Measurements from ENCODE around the gene LRRC8B. TPM values are rescaled to one million over a fixed set of nuclear protein-coding genes. Genes with fewer than 3 reads are reported as not detected.

The LRRC8B gene
- total RNA-seq, 6 experiments from 2014 or later: 0.07 to 0.57 (median 0.15) TPM

DNA sequence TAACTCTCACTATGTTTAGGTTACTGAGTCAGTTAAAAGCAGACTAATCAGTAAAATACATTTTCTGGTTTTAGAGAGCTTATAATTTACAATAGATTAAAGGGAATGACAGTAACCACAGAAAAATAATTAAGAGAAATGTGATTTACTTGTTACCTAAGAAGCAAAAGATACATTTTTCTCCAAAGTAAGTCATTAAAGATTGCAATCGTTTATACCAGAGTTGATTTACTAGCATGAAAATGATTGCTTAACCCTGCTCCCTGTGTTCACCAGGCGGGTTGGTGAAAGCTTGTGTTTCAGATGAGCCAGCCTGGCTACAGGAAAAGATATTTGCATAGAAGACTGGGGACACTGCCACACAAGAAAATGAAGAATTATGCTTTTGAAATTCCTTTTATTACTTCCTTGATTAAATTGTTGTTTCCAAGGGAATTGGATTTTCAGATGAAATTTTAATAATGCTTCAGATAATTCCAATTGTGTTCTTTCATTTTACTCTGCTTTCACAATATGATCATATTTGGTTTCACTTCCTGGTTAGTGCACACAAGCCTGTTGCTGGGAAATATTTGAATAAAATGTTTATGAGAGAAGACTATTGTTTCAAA lies 27.9 kb downstream of the LRRC8B start:
- H3K4me3 Mint-ChIP-seq: no peak overlapping the region
- no peaks in the 10 kb centered on the region for H3K4me1 Mint-ChIP-seq (ENCODE audit: low read depth)
- H3K36me3 Mint-ChIP-seq (ENCODE audit: low read depth): no peaks in the 10 kb centered on the region
- DNase-seq: no peak
- H3K9me3 Mint-ChIP-seq: no peaks in the 10 kb centered on the region
- H3K27me3 Mint-ChIP-seq (ENCODE audit: insufficient read depth): peaks cover 6% of the 10 kb centered on the region; the same call in 1 of the 2 replicates
- H3K27ac Mint-ChIP-seq: no peak overlapping the region
- TF ChIP-seq CTCF (IDR thresholded peaks at IDR 0.05): no peak

GRCh38 chr1:89553157-89553556 lies 28.5 kb downstream of the LRRC8B start:
- no peaks in the 10 kb centered on the region for H3K9me3 Mint-ChIP-seq
- H3K27me3 Mint-ChIP-seq (ENCODE audit: insufficient read depth): peaks cover 6% of the 10 kb centered on the region; the same call in 1 of the 2 replicates
- H3K27ac Mint-ChIP-seq: no peak overlapping the region
- H3K36me3 Mint-ChIP-seq (ENCODE audit: low read depth): no peaks in the 10 kb centered on the region
- DNase-seq: no peak
- TF ChIP-seq CTCF (IDR thresholded peaks at IDR 0.05): no peak
- H3K4me1 Mint-ChIP-seq (ENCODE audit: low read depth): no peaks in the 10 kb centered on the region
- no peak overlapping the region for H3K4me3 Mint-ChIP-seq

- Mint-ChIP-seq H3K4me1 (ENCODE audit: low read depth) (no peaks in the 10 kb centered on the region), H3K9me3 (no peaks in the 10 kb centered on the region)
- DNase-seq: no peak
Measured at GRCh38 chr1:89555550-89555949, 30.9 kb downstream of the LRRC8B start.

GRCh38 chr1:89556726-89557444 lies 32.3 kb downstream of the LRRC8B start:
- no peaks in the 10 kb centered on the region for H3K4me1 Mint-ChIP-seq (ENCODE audit: low read depth)
- no peaks in the 10 kb centered on the region for H3K36me3 Mint-ChIP-seq (ENCODE audit: low read depth)
- no peaks in the 10 kb centered on the region for H3K9me3 Mint-ChIP-seq

More at GRCh38 chr1:89555550-89555949, 30.9 kb downstream of the LRRC8B start:
- Mint-ChIP-seq H3K27ac (no peak overlapping the region), H3K27me3 (ENCODE audit: insufficient read depth) (peaks cover 8% of the 10 kb centered on the region; the same call in 1 of the 2 replicates), H3K36me3 (ENCODE audit: low read depth) (no peaks in the 10 kb centered on the region), H3K4me3 (no peak overlapping the region)
- no peak for TF ChIP-seq CTCF (IDR thresholded peaks at IDR 0.05)

DNA sequence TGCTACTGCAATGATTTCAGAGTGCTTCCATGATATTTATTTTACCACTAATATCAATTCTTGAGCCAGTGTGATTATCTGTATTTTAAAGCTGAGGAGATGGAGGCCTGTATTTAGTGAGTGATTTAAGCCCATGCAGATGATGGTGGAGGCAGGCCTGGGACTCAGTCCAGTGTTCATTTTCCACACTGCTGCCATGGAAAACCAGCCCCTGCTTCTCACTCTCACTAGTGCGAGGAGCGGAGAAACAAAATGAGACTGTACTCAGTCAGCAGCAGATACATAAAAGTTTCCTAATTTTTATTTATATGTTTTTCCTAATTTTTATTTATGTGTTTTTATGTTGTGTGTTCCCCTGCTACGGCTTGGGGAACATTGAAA lies 32.8 kb downstream of the LRRC8B start:
- DNase-seq: no peak
- Mint-ChIP-seq H3K27ac (no peak overlapping the region), H3K4me1 (ENCODE audit: low read depth) (no peaks in the 10 kb centered on the region), H3K36me3 (ENCODE audit: low read depth) (no peaks in the 10 kb centered on the region), H3K27me3 (ENCODE audit: insufficient read depth) (peaks cover 3% of the 10 kb centered on the region; the same call in 1 of the 2 replicates), H3K9me3 (no peaks in the 10 kb centered on the region), H3K4me3 (no peak overlapping the region)
- no peak for TF ChIP-seq CTCF (IDR thresholded peaks at IDR 0.05)

More at GRCh38 chr1:89556726-89557444, 32.3 kb downstream of the LRRC8B start:
- no peak for TF ChIP-seq CTCF (IDR thresholded peaks at IDR 0.05)
- Mint-ChIP-seq H3K27ac (no peak overlapping the region), H3K27me3 (ENCODE audit: insufficient read depth) (peaks cover 3% of the 10 kb centered on the region; the same call in 1 of the 2 replicates), H3K4me3 (no peak overlapping the region)
- DNase-seq: no peak
